CD14-positive monocyte (primary cell): Measurements from ENCODE around the gene TTC23. TPM values are rescaled to one million over a fixed set of nuclear protein-coding genes. Genes with fewer than 3 reads are reported as not detected.

Source experiments
- DNase-seq, 3 donors: peaks; one replicate each; pipeline ENCODE4 v3.0.0-alpha.2; 2011 to 2022
- H2AFZ ChIP-seq: 2 replicates; pipeline ENCODE4 v1.6.0; 2012; ENCODE audit warnings: mild to moderate bottlenecking, low read depth, low read length, inconsistent platforms; ENCODE audit not compliant: insufficient read depth, poor library complexity, severe bottlenecking
- H3K27ac ChIP-seq, 2 donors: 1 replicate in 1 of 2; 2 replicates in 1 of 2; pipeline ENCODE4 v1.5.1; 2012 to 2013; ENCODE audit warnings: low read length in 2 of 2, control low read depth in 1 of 2, inconsistent platforms in 1 of 2, low read depth in 1 of 2, mild to moderate bottlenecking in 1 of 2
- H3K27me3 ChIP-seq, 2 donors: one replicate each; pipeline versions ENCODE4 v1.6.0 to v1.6.1; 2011 to 2013; ENCODE audit warnings: low read length in 2 of 2; ENCODE audit not compliant: control insufficient read depth in 2 of 2, insufficient read depth in 2 of 2
- H3K36me3 ChIP-seq, 2 donors: replicated peaks in 1 of 2; 1 replicate in 1 of 2; 2 replicates in 1 of 2; pipeline versions ENCODE4 v1.5.1 to v1.6.1; 2012 to 2013; ENCODE audit warnings: low read length in 2 of 2, control low read depth in 1 of 2, inconsistent platforms in 1 of 2, mild to moderate bottlenecking in 1 of 2; ENCODE audit not compliant: insufficient read depth in 2 of 2, control insufficient read depth in 1 of 2
- H3K4me1 ChIP-seq, 2 donors: 1 replicate in 1 of 2; 2 replicates in 1 of 2; pipeline versions ENCODE4 v1.5.1 to v1.6.1; 2012 to 2013; ENCODE audit warnings: low read length in 2 of 2, control low read depth in 1 of 2, inconsistent platforms in 1 of 2, mild to moderate bottlenecking in 1 of 2, moderate library complexity in 1 of 2; ENCODE audit not compliant: insufficient read depth in 2 of 2, control insufficient read depth in 1 of 2
- H3K4me2 ChIP-seq: replicated peaks from 2 replicates; pipeline ENCODE3; 2012; ENCODE audit warnings: low read length, moderate library complexity, mild to moderate bottlenecking; ENCODE audit not compliant: poor library complexity, severe bottlenecking; ENCODE audit errors: extremely low read depth
- H3K4me3 ChIP-seq, 3 experiments: fragments of 200-600 bp in 1 of 3; sonication (generic) in 1 of 3; replicated peaks in 1 of 3; 1 replicate in 2 of 3; 2 replicates in 1 of 3; pipeline ENCODE4 v1.5.1; 2011 to 2013; ENCODE audit warnings: low read length in 3 of 3, mild to moderate bottlenecking in 3 of 3, control low read depth in 2 of 3, low read depth in 2 of 3, inconsistent platforms in 1 of 3, moderate library complexity in 1 of 3
- H3K79me2 ChIP-seq: 2 replicates; pipeline ENCODE4 v1.6.0; 2012; ENCODE audit warnings: mild to moderate bottlenecking, control low read depth, inconsistent platforms, low read length, moderate library complexity; ENCODE audit not compliant: insufficient read depth
- H3K9ac ChIP-seq: 2 replicates; pipeline ENCODE4 v1.6.0; 2017; ENCODE audit warnings: low read length, mild to moderate bottlenecking; ENCODE audit not compliant: insufficient read depth, poor library complexity, severe bottlenecking
- H3K9me3 ChIP-seq, 2 donors: replicated peaks in 1 of 2; 1 replicate in 1 of 2; 2 replicates in 1 of 2; pipeline versions ENCODE4 v1.5.1 to v1.6.1; 2012 to 2013; ENCODE audit warnings: low read length in 2 of 2, control low read depth in 1 of 2; ENCODE audit not compliant: control insufficient read depth in 1 of 2, insufficient read depth in 1 of 2
- H4K20me1 ChIP-seq: 2 replicates; pipeline ENCODE4 v1.6.0; 2012; ENCODE audit warnings: mild to moderate bottlenecking, low read length, control low read depth, moderate library complexity; ENCODE audit not compliant: insufficient read depth
- H3K27ac Mint-ChIP-seq, 7 donors: one replicate each; pipeline ENCODE4 v1.8.0; 2020; ENCODE audit warnings: mild to moderate bottlenecking in 7 of 7, mixed read lengths in 7 of 7, moderate library complexity in 6 of 7, inconsistent platforms in 2 of 7
- H3K27me3 Mint-ChIP-seq, 3 donors: one replicate each; pipeline ENCODE4 v1.8.0; 2021 to 2022; ENCODE audit warnings: low read depth in 3 of 3, mild to moderate bottlenecking in 3 of 3, mixed read lengths in 3 of 3, moderate library complexity in 3 of 3, inconsistent platforms in 1 of 3
- H3K36me3 Mint-ChIP-seq, 2 donors: one replicate each; pipeline ENCODE4 v1.8.0; 2020; ENCODE audit warnings: mixed read lengths in 2 of 2, inconsistent platforms in 1 of 2, mild to moderate bottlenecking in 1 of 2
- H3K4me1 Mint-ChIP-seq: one replicate; pipeline ENCODE4 v1.8.0; 2020; ENCODE audit warnings: mild to moderate bottlenecking, mixed read lengths
- H3K4me3 Mint-ChIP-seq, 2 donors: one replicate each; pipeline ENCODE4 v1.8.0; 2020; ENCODE audit warnings: mild to moderate bottlenecking in 2 of 2, mixed read lengths in 2 of 2, moderate library complexity in 1 of 2
- H3K9me3 Mint-ChIP-seq, 7 donors: one replicate each; pipeline ENCODE4 v1.8.0; 2020 to 2022; ENCODE audit warnings: mixed read lengths in 7 of 7, mild to moderate bottlenecking in 6 of 7, moderate library complexity in 6 of 7, inconsistent platforms in 2 of 7
- CTCF ChIP-seq: fragments of 200-600 bp; IDR thresholded peaks from one replicate; pipeline ENCODE4 v1.8.0; 2022; ENCODE audit warnings: antibody characterized with exemption, mild to moderate bottlenecking
- WGBS: methylation state at CpG from one replicate; pipeline ENCODE4 v1.1.5; 2013; ENCODE audit warnings: missing lambda C conversion rate; ENCODE audit not compliant: insufficient coverage; 5-methylcytosine and 5-hydroxymethylcytosine counted together
- intact Hi-C, 2 donors: fragments of 100-400 bp; cut with micrococcal nuclease; formaldehyde crosslinking; loops; one replicate each; pipeline versions ENCODE4 v1.15.0 to v1.15.1; 2023
- polyA plus RNA-seq, 3 donors: library from polyadenylated mRNA; depleted of rRNA in 1 of 3; unstranded in 2 of 3; stranded (reverse) in 1 of 3; fragments of 300-500 nt in 2 of 3; fragments of >200 nt in 1 of 3; fragmentation: Illumina TruSeq in 2 of 3; gene quantifications; 1 replicate in 2 of 3; 2 replicates in 1 of 3; pipeline ENCODE4 v1.2.3, GENCODE V29; 2012 to 2021

TTC23 gene
- polyA plus RNA-seq, 3 donors, result 0.51 to 0.55 TPM; not detected in 1

GRCh38 chr15:99126930-99127329 lies 122.5 kb downstream of the TTC23 start:
- no peak for TF ChIP-seq CTCF
- Mint-ChIP-seq H3K27me3 (peaks cover 0 to 12% (median 7%) of the 10 kb centered on the region in 3 donors), H3K27ac (no peak overlapping the region), H3K4me3 (no peak overlapping the region), H3K4me1 (peaks cover 32% of the 10 kb centered on the region), H3K36me3 (no peaks in the 10 kb centered on the region), H3K9me3 (peaks cover 0 to 2% (median 0%) of the 10 kb centered on the region in 7 donors)
- intact Hi-C loops, result no loop called here
- Histone ChIP-seq H3K9me3 (no peaks in the 10 kb centered on the region), H3K79me2 (no peaks in the 10 kb centered on the region), H3K4me1 (peaks cover 24 to 31% of the 10 kb centered on the region in 2 donors), H2AFZ (no peak overlapping the region), H3K9ac (no peak overlapping the region), H3K27ac (no peak overlapping the region), H3K4me2 (no peak overlapping the region), H4K20me1 (no peaks in the 10 kb centered on the region), H3K4me3 (no peak overlapping the region), H3K36me3 (no peaks in the 10 kb centered on the region), H3K27me3 (no peaks in the 10 kb centered on the region)
- DNase-seq, result no peak
- 100% methylated on average over 2 of the region's 3 CpGs for WGBS

GRCh38 chr15:99126131-99126588 lies 123.2 kb downstream of the TTC23 start:
- 89% methylated on average over 7 of the region's 7 CpGs for WGBS
- TF ChIP-seq CTCF, result no peak
- H3K27me3 Mint-ChIP-seq, result peaks cover under 1 to 15% (median 6%) of the 10 kb centered on the region in 3 donors
- Histone ChIP-seq H3K4me2 (no peak overlapping the region), H3K9me3 (no peaks in the 10 kb centered on the region), H2AFZ (no peak overlapping the region), H3K27me3 (no peaks in the 10 kb centered on the region), H3K36me3 (no peaks in the 10 kb centered on the region), H3K9ac (no peak overlapping the region), H3K79me2 (no peaks in the 10 kb centered on the region), H4K20me1 (no peaks in the 10 kb centered on the region), H3K4me3 (no peak overlapping the region), H3K27ac (no peak overlapping the region), H3K4me1 (peaks cover 24 to 31% of the 10 kb centered on the region in 2 donors)
- no peaks in the 10 kb centered on the region for H3K36me3 Mint-ChIP-seq
- intact Hi-C loops, result no loop called here
- H3K27ac Mint-ChIP-seq, result no peak overlapping the region
- peaks cover 0 to 2% (median 0%) of the 10 kb centered on the region in 7 donors for H3K9me3 Mint-ChIP-seq
- H3K4me1 Mint-ChIP-seq, result peaks cover 32% of the 10 kb centered on the region
- DNase-seq, result no peak
- no peak overlapping the region for H3K4me3 Mint-ChIP-seq
